AG09309 (cell line): ENCODE measurements around the gene CDH1.

Experiments
- DNase-seq: peaks from one replicate; pipeline ENCODE4 v3.0.0-alpha.2; 2010; ENCODE audit warnings: low read depth
- H3K4me3 ChIP-seq: 2 replicates; pipeline ENCODE4 v1.5.1; 2011; ENCODE audit warnings: mild to moderate bottlenecking, low read depth, low read length, moderate library complexity; ENCODE audit not compliant: control insufficient read depth
- CTCF ChIP-seq: IDR thresholded peaks from 2 replicates; pipeline ENCODE4 v1.5.1; 2011; ENCODE audit warnings: mild to moderate bottlenecking, low read depth, low read length, inconsistent platforms; ENCODE audit not compliant: insufficient read depth, control insufficient read depth; ENCODE audit errors: missing control alignments

CDH1 gene

DNA sequence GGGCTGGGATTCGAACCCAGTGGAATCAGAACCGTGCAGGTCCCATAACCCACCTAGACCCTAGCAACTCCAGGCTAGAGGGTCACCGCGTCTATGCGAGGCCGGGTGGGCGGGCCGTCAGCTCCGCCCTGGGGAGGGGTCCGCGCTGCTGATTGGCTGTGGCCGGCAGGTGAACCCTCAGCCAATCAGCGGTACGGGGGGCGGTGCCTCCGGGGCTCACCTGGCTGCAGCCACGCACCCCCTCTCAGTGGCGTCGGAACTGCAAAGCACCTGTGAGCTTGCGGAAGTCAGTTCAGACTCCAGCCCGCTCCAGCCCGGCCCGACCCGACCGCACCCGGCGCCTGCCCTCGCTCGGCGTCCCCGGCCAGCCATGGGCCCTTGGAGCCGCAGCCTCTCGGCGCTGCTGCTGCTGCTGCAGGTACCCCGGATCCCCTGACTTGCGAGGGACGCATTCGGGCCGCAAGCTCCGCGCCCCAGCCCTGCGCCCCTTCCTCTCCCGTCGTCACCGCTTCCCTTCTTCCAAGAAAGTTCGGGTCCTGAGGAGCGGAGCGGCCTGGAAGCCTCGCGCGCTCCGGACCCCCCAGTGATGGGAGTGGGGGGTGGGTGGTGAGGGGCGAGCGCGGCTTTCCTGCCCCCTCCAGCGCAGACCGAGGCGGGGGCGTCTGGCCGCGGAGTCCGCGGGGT lies at the start of gene CDH1:
Gene CDH1 (plus strand): TSS at position 247 of the 684 bp plus-strand sequence. CDS start 124 bp downstream, at position 371.
- no peak for DNase-seq
- TF ChIP-seq CTCF = no peak
- no peak within 1 kb of the TSS for H3K4me3 ChIP-seq

DNA sequence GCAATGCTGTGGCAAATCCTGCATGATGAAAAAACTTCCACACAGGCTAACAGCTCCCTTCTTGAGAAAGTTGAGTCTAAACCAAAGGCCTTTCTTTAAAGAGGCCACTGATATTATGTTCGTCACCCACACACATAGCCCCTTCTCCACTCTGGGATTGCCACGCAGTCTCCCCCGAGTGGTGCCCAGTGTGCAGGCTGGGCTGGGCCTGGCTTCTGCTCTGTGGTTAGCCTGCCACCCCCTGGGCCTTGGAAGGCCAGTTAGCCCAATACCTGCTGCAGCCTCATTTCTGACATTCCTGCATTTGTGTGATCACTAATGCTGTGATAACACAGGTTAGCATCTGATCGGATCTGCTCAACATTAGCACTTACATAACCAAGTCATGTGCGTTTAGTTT lies 47.2 kb upstream of the CDH1 start:
- no peak overlapping the region for H3K4me3 ChIP-seq
- DNase-seq = no peak
- TF ChIP-seq CTCF = no peak

- no peak overlapping the region for H3K4me3 ChIP-seq
- TF ChIP-seq CTCF = no peak
- DNase-seq = no peak
Observed at GRCh38 chr16:68695575-68695974, 41.5 kb upstream of the CDH1 start.

GRCh38 chr16:68696514-68696913 lies 40.6 kb upstream of the CDH1 start:
- no peak for DNase-seq
- no peak for TF ChIP-seq CTCF
- H3K4me3 ChIP-seq = no peak overlapping the region

DNA sequence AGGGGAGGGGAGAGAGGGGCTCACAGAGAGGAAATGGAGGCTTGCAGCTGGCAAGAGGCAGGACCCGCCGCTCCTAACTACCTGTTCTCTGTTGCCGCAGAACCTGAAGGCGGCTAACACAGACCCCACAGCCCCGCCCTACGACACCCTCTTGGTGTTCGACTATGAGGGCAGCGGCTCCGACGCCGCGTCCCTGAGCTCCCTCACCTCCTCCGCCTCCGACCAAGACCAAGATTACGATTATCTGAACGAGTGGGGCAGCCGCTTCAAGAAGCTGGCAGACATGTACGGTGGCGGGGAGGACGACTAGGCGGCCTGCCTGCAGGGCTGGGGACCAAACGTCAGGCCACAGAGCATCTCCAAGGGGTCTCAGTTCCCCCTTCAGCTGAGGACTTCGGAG lies 39.0 kb upstream of the CDH1 start:
- DNase-seq = no peak
- TF ChIP-seq CTCF = no peak

DNA sequence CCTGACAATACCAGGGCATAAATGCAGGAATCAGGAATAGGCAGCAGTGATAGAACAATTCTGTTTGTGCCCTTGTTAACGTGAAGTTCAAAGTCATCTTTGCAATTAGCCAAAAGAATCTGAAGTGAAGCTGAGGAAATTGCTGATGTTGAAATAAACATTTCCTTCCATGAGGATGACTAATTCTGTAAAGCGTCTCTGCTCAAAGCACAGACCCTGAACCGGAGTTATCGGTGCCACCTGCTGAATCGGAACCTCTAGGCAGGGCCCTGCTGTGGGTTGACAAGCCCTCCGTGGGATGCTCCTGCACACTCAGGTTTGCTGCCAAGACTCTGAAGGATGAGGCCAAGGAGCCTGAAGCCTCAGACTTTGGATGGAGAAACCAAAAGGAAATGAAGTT lies 37.0 kb upstream of the CDH1 start:
- no peak for TF ChIP-seq CTCF
- DNase-seq = peak; percentile 2
- no peak overlapping the region for H3K4me3 ChIP-seq

More for the DNA sequence above, 39.0 kb upstream of the CDH1 start:
- H3K4me3 ChIP-seq = no peak overlapping the region
